GM19395 (cell line): ENCODE measurements around the gene CLASRP.

ENCODE experiments used
- ATAC-seq: cut with Tn5 transposase; IDR thresholded peaks from one replicate; pipeline ENCODE4 v1.9.1; 2021; ENCODE audit warnings: mild to moderate bottlenecking, moderate library complexity; ENCODE audit not compliant: unreplicated experiment

CLASRP gene

DNA sequence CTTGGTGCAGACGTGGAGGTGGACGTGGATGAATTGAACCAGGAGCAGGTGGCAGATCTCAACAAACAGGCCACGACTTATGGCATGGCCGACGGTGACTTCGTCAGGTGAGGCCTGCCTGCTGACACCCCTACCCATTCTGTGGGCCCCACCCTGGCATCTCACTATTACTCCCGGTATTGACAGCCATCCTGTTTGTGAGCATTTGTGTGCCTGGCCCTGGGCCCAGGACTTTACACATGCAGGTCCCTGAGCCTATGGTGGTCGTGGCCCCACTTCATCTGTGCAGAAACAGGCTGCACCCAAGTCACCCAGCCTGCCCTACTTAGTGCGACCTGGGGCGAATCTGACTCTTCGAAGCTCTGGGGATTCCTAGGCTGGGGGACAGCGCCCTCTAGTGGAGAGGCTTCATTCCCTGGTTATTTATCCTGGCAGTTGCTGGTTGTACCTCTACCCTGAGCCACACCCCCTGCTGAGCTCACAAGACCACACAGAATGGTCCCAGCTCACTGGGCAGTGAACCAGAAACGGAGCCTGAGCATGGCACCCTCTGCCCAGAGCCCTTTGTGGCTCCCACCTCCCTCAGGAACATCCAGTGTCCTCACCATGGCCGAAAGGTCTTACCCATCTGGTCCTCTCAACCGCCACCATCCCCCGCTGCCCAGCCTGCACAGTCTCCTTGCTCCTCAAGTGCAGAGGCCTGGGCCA is 20.6 kb downstream of the CLASRP start:
- ATAC-seq: peak; percentile 57

DNA sequence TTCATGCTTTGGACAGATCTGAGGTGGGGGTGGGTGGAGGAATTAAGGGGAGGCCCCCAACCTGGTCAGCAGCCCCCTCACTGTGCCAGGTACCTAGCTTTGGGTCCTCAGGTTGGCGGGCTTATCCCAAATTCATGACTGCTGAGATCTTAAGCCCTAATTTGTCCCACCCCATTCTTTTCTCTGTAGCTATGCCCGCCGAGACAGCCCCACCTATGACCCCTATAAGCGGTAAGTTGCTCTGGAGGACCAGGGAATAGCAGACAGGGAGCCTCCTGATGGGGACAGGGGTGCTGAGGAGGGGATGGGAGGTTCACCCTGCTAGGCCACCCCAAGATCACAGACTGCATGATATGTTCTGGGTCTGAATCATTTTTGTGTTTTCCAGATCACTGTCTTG is 23.1 kb downstream of the CLASRP start:
- no peak for ATAC-seq

DNA sequence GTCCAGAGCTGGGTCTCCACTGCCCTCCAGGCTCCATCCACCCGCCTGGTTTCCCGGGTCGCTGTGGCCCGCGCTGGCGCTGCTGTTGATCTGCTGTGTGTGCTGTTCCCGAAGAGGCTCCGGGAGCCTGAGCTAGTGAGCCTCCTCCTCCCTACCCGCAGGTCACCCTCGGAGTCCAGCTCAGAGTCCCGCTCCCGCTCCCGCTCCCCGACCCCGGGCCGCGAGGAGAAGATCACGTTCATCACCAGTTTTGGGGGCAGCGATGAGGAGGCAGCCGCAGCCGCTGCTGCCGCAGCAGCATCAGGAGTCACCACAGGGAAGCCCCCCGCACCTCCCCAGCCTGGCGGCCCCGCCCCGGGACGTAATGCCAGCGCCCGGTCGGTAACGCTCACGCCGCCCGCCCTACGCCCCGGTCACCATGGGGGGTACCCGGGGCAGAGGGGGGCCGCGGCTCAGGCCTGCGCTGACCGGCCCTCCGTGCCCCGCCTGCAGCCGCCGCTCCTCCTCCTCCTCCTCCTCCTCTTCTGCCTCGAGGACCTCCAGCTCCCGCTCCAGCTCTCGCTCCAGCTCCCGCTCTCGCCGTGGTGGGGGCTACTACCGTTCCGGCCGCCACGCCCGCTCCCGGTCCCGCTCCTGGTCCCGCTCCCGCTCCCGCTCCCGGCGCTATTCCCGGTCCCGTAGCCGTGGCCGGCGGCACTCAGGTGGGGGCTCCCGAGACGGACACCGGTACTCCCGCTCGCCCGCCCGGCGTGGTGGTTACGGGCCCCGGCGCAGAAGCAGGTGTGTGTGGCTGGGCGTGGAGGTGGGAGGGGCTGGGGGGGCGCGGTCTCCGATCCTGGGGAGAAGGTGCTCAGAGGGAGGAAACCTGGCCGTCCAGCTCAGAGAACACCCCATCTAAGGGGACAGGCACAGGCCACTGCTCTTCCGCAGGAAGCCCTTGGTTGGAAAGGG is 25.3 kb downstream of the CLASRP start:
- no peak for ATAC-seq

DNA sequence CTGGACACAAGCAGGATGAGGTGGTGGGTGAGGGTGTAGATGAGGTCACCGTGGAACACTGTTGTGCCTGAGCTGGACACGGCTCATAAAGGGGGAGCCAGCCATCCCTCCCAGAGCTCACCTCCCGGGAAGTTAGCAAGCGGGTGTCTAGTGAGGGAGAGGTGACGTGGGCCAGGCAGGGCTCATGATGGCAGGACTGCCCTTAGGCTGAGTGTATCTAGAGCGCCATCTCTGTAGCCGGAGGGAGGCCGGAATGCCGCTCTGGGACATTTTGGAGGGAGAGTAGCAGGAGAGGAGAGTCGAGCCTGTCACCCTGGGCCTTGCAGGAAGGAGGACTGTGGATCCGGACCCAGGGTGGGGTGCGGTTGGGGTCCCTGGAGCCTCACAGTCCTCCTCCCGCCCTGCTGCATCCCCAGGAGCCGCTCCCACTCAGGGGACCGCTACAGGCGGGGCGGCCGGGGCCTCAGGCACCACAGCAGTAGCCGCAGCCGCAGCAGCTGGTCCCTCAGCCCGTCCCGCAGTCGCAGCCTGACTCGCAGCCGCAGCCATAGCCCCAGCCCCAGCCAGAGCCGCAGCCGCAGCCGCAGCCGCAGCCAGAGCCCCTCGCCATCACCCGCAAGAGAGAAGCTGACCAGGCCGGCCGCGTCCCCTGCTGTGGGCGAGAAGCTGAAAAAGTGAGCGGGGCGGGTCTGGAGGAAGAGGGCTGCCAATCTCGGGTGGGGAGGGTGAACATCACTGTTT is 28.2 kb downstream of the CLASRP start:
- ATAC-seq: no peak

DNA sequence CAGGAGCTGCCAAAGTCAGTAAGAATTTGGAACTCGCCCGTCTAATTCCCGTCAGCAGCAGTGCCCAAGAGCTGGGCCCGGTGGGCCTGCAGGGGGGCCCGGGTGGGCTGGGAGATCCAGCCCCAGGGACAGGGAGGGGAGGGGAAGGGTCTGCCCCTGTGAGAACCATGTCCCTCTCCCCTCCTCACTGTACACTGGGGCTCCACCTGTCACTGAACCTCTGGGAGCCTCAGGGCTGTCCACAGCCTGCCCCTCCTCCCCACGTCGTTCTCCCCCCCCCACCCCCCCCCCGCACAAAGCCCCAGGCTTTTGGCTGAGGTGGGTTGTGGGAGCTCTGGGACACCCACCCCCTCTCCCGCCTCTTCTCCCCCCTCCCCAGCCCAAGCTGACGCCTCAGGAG is 29.2 kb downstream of the CLASRP start:
- no peak for ATAC-seq

DNA sequence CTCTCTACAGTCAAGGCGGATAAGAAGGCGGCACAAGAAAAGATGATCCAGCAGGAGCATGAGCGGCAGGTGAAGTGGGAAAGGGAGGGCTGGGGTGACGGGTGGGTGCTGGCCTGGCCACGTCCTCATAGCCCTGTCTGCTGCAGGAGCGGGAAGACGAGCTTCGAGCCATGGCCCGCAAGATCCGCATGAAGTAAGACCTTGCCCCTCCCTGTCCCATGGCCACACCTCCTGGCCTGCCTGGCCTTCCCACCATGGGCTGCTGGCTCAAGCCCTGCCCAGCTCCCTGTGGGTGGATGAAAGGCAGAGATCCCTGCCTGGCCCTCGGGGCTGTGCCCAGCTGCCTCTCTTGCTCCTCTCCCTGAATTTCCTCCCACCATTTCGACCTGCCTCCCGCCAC is 30.2 kb downstream of the CLASRP start:
- ATAC-seq: no peak

DNA sequence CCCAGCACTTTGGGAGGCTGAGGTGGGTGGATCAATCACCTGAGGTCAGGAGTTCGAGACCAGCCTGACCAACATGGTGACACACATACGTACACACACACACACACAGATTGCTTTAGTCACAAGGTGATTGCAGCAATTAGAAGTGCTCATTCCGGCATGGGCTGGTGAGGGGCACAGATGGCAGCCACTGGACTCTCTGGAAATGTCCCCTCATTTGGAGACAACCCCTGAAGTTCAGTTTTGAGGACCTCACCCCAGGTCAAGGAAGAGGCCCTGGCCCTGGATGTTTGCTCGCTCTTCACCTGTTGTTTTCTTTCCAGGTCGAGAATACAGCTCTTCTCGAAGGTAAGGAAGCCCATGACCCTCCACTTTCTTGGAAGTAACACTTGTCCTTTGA is 31.4 kb downstream of the CLASRP start:
- no peak for ATAC-seq

DNA sequence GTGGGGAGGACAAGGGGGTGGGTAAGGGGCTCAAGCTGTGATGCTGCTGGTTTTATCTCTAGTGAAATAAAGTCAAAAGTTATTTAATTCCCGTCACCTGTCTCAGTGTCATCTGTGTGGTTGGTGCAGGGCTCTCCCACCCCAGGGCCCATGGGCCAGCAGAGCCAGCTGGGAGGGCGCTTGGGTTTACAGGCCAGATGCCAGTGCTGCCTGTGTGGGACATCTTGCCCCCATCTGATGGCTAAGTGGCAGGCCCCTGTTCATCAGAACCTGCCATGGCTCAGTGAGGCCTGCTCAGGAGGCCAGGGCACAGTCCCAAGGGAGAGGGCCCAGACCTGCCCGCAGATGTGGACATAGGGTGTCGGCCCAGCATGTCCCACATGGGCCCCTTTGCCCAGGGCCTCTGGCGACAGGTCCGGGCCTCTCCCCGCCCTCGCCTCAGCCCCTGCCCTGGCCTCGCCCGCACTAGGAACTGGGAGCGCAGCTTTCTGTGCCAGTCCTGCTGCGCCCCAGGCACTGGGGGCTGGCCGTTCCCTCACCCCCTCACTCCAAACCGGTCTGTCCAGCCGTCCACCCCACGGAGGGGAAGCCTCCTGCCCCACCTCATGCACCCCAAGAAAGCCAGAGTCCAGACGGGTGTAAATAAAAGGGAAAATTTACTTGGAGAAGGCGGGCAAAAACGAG is 32.2 kb downstream of the CLASRP start:
- no peak for ATAC-seq

DNA sequence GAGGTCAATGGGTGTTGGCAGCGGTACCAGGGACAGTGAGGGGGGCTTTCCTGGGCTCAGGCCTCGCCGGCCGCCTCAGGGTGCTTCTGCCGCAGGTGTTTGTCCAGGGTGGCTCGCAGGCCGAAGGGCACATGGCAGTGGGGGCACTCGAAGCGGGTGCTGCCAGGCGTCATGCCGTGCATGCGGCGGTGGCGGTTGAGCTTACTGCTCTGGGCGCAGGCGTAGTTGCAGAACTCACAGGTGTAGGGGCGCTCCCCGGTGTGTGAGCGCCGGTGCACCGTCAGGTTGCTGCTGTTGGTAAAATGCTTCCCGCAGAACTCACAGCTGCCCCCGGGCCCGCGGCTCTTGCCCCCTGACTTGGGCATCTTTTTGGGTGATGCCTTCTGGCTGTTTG is 32.7 kb downstream of the CLASRP start:
- ATAC-seq: no peak

DNA sequence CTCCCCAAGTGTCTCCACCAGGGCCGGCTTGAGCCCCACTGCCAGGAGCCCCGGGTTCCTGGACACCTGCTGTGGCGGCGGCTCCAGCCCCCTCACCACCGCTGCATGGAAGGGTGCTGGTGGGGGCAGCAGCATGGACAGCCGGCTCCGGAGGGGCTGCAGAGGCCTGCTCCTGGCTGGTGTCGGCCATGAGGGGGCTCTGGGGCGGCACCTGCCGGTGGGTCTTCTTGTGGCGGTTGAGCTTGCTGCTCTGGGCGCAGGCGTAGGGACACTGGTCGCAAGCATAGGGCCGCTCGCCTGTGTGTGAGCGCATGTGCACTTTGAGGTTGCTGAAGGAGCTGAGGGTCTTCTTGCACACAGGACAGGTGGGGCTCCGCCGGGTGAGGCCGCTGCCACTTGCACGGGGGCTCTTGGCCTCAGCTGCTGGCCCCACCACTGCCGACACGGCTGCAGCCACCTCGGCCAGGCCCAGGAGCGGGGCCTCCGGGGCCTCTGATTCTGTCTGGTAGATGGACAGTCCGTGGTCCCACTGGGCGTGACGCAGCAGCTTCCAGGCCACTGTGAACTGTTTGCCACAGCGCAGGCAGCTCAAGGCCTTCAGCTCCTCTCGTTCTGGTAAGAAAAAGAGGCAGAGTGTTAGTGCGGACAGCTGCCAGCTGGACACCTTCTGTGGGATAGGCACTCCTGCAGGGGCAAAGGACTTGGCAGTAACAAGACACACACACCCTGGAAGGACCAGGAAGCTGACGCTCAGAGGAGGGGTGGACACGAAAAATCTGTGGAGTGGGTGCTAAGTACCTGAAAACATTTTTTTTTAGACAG is 33.3 kb downstream of the CLASRP start:
- no peak for ATAC-seq

DNA sequence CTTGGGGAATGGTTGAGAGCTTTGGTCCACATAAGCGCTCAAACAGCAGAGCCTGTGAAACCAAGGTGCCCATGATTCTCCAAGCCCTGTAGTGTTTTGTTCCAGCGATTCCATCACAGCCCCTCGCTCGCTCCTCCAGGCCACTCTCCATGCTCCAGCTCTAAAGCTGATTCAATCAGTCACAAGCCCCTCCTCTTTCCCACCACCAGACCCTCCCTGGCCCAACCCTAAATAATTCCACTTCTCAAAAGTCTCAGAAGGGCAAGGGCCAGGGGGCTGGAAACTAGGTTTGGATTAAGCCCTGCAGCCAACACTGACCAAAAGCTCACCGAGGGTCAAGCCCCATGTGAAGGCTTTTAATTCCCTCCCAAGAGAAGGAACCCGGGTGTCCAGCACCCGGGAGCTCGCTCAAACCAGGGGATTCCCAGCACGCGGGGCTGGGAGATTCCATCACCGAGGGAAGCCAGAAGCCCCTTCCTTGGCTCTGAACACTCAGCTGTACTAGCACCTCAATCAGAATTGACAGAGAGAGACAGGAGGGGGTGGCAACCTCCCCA is 36.0 kb downstream of the CLASRP start:
- no peak for ATAC-seq

DNA sequence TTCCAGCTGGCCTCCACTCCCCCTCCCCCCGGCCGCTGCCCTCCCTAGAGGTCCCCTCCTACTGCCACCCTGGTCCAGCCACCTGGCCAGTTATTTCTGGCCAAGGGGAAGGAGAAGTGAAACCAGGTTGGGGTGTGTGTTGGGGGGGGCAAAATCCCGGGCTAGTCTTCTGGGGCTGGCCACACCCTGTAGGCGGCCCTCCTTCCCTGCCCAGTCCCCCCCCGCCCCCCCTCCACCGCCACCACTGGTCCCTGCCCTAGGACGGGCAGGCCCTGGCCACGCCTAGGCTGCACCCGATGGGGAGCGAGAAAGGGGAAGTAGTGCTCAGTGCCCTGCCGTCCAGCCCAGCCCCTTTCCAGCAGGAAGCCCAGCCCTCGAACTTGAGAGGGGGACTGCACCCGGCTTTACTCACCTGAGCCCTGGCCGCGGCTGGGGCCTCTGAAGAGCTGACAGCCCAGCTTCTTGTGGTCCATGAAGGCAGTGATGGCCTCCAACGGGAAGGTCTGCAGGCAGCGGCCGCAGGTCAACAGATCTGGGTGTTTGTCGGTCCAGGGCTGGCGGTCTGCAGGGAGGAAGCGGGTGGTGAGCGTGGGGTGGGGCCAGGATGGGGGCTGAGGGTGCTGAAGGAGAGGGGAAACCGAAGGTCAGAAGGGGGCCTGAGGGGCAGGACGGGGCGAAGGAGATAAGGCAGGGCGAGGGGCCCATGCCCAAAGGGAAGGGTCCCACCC is 36.6 kb downstream of the CLASRP start:
- peak; percentile 60 for ATAC-seq

DNA sequence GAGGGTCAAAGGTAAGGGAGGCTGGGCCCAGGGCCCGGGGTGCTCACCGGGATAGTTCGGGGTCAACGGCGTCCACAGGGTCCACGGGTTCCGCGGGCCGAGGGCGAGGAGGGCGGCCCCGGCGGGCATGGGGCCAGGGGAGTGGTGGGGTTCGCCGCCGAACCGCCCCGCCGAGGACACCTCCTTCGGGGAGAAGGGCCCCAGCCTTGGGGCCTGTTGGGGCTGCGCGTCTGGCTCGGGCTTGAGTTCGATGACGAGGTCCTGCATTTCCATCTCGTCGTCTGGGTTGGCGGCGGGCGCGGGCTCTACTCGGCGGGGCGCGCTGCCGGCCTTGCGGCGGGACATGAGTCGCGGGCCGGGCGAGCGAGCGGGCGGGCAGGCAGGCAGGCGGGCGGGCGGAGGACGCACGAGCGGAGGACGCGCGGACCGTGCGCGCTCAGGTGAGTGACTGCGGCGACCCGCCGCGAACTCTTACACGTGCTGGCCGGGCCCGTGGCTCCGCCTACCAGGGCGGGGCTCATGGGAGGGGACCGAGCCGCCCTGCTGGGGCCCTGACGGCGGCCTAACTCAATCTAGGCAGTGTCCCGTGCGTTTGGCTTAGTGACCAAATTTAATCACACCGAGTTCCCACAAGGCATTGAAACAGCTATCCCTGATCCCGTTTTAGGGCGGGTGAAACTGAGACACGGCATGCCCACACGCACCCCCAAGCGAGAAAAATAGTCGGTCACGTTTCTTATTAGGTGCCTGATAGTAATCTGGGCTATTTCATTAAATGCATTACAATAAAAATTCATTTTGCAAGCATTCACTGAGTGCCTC is 37.4 kb downstream of the CLASRP start, which contains the start of gene ZNF296:
Gene ZNF296, minus strand, starts transcription at position 450 of the 822 bp plus-strand sequence. Its CDS starts 105 bp downstream, at position 345.
- peak; percentile 48 for ATAC-seq

DNA sequence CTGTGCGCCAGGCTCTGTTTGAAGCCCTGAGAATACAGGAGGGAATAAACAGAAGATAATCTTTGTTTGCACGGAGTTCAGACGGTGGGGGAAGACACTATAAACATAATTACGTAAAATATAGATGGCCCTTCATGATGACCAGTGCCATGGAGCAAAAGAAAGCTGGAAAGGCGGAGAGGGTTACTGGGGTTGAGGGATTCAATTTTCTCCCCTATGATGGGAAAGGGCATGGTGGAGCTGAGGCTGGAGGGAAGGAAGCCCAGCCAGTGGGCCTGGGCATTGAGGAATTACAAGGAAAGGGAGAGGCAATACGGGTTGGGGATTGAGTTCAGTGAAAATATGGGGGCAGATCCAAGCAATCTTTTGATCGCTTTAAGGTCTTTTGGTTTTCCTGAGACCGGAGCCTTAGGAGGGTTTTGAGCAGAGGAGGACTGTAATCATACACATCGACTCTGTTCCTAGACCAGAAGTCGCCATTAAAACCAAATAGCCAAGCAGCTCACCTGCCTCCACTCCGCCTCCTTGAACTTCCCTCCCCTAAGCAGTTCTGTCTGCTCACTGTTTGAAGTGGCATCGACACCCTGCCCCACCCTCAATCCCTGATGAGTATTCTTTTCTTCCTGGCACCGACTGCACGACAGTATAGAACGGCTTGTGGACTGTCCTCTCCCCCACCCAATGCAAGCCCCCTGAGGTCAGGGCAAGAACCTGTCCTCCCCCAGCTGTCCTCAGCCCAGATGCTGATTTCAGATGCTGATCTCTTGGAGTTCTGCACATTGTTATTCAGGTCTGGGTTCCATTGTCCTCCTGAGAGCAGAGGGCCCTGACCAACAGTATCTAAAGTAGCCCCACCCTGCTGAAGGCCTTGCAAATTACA is 38.2 kb downstream of the CLASRP start:
- no peak for ATAC-seq

DNA sequence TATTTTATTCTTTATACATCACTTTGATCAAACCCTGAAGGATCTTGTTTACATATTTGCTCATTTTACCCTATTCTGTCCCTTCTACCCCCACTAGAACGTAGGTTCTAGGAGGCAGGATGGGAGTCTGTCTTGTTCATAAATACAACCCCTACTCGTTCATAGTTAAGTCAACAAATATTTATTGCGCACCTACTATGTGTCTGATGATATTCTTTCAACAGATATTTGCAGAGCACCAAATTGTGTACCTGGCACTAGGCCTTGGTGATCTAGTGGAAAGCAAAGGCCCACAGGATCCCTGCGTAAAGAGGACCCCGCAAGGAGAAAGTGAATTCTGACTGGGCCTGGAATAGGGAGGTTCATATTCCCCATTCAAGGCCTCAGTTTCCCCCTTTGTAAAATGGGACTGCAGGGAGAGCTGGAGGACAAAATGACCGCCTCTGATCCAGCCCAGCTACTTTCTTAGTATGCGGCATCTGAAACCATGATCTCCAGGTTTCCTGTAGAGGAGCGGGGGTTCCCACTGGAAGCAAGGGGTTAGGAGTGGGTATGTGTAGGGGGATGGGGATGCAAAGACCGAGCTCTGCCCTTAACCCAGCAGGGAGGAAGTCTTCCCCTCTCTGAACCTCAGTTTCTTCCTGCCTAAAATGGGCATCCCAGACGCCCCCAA is 39.7 kb downstream of the CLASRP start:
- no peak for ATAC-seq

DNA sequence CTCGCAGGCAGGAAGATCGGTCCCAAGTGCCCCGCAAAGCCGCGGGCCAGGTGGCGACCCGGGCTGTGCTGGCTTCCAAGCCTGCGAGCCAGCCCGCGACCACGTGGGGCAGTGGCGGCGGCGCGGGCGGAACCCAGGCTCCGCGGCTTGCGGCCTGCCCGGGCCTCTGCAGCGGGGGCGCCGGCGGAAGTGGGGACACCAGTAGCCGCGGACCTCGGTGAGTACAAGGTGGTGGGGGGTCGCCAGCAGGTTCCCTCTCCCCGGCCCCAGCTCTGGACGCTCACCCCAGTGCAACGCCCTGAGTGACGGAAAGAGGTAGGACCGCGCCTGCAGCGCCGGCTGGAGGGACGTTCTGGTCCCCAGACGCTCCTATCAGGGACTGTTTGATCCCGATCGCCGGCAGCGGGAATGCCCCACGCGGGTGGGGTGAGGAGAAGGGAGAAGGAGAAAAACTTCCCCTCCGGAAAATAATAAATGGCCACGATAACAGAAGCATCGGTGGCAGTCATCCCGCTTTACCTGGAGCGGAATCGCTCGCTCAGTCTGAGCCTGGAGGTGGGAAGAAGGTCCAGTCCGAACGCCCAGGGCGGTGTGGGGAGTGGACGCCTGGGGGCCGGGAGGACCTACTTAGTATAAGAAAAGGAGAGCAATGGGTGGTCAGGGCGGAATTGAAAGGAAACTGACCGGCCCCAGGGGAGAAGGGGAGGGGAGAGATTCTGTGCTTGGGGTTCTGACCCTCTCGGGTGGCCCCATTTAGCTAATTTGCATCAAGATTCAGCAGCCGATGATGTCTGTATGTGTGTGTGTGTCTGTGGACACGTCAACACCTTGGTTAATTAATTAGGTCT is 40.4 kb downstream of the CLASRP start, which contains the start of gene GEMIN7:
Gene GEMIN7, plus strand, starts transcription at position 198 of the 848 bp plus-strand sequence. CDS start 10,855 bp downstream, outside the sequence.
- no peak for ATAC-seq
